GM21723 (cell line): ENCODE data around the gene SART1.
"Not testable (repeated sequence)": the region's sequence is repeated elsewhere in the genome, so short reads cannot be mapped to it uniquely, and the experiment has no call there.

Experiments used
- ATAC-seq: cut with Tn5 transposase; IDR thresholded peaks from one replicate; pipeline ENCODE4 v1.9.1; 2021; ENCODE audit warnings: mild to moderate bottlenecking, moderate library complexity; ENCODE audit not compliant: unreplicated experiment

Gene SART1

GRCh38 chr11:66014804-66015453 is 53.4 kb downstream of the SART1 start:
- ATAC-seq: no peak

GRCh38 chr11:66015454-66015881 is 53.9 kb downstream of the SART1 start:
- no peak for ATAC-seq

- ATAC-seq: no peak
Observed at GRCh38 chr11:66015936-66016792, 54.6 kb downstream of the SART1 start.

GRCh38 chr11:66016793-66017177 is 55.3 kb downstream of the SART1 start:
- no peak for ATAC-seq

GRCh38 chr11:66017321-66017720 is 55.8 kb downstream of the SART1 start:
- ATAC-seq: no peak

- no peak for ATAC-seq
Observed at GRCh38 chr11:66020212-66020611, 58.7 kb downstream of the SART1 start.

- no peak for ATAC-seq
Observed at GRCh38 chr11:66020618-66021357, 59.3 kb downstream of the SART1 start.

- ATAC-seq: no peak
Observed at GRCh38 chr11:66022401-66023185, 61.1 kb downstream of the SART1 start.

- ATAC-seq: not testable (repeated sequence)
Observed at GRCh38 chr11:66023186-66023440, 61.6 kb downstream of the SART1 start.

GRCh38 chr11:66026017-66026529 is 64.5 kb downstream of the SART1 start, which contains the start of gene CATSPER1:
CATSPER1 (minus strand) TSS chr11:66026479; CDS start chr11:66026379, 100 bp downstream.
- no peak for ATAC-seq
